Keratinocyte (primary cell): ENCODE measurements around the gene CDH12.

Experiments
- EZH2 ChIP-seq: IDR thresholded peaks from one replicate; pipeline ENCODE4 v1.6.1; 2012; ENCODE audit warnings: inconsistent platforms, mild to moderate bottlenecking, low read length, moderate library complexity
- TF ChIP-seq, protein P1 (sequence below), 3 experiments: IDR thresholded peaks in 1 of 3; conservative IDR thresholded peaks in 1 of 3; optimal IDR thresholded peaks in 1 of 3; 2 replicates in 2 of 3; 3 replicates in 1 of 3; pipeline versions ENCODE3 to v1.5.1; 2011; ENCODE audit warnings: low read length in 3 of 3, mild to moderate bottlenecking in 3 of 3, moderate library complexity in 2 of 3, control low read depth in 1 of 3, inconsistent platforms in 1 of 3; ENCODE audit not compliant: insufficient read depth in 2 of 3; ENCODE audit errors: extremely low read depth in 1 of 3

DNA sequence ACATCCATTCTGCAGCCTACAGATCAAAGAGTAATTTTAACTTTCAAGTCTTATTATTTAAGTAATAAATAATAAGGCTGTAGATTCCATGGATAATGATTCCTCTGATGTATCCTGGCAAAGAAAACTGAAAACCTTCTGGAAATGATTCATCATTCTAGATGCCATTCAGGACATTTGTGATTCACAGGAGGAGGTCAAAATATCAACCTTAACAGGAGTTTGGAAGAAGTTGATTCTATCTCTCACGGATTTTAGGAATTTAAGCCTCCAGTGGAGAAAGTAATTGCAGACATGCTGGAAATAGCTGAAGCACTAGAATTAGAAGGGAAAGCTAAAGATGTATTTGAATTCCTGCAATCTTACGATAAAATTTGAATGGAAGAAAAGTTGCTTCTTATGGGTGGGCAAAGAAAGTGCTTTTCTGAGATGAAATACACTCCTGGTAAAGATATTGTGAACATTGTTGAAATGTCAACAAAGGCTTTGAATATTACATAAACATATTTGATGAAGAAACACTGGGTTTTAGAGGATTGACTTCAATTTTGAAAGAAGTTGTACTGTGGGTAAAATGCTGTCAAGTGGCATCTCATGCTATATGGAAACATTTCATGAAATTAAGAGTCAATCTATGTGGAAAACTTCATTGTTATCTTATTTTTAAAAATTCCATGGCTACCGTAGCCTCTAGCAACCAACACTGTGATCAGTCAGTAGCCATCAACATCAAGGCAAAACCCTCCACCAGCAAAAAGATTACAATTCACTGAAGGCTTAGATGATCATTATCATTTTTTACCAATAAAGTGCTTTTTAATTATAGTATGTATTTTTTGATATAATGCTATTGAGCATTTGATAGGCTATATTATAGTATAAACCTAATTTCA, 1141.0 kb downstream of the CDH12 start:
- TF ChIP-seq EZH2, result no peak
- TF ChIP-seq, protein P1, sequence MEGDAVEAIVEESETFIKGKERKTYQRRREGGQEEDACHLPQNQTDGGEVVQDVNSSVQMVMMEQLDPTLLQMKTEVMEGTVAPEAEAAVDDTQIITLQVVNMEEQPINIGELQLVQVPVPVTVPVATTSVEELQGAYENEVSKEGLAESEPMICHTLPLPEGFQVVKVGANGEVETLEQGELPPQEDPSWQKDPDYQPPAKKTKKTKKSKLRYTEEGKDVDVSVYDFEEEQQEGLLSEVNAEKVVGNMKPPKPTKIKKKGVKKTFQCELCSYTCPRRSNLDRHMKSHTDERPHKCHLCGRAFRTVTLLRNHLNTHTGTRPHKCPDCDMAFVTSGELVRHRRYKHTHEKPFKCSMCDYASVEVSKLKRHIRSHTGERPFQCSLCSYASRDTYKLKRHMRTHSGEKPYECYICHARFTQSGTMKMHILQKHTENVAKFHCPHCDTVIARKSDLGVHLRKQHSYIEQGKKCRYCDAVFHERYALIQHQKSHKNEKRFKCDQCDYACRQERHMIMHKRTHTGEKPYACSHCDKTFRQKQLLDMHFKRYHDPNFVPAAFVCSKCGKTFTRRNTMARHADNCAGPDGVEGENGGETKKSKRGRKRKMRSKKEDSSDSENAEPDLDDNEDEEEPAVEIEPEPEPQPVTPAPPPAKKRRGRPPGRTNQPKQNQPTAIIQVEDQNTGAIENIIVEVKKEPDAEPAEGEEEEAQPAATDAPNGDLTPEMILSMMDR (optimal IDR thresholded peaks at IDR 0.05 in 1 of 3, IDR thresholded peaks at IDR 0.05 in 1 of 3, conservative IDR thresholded peaks at IDR 0.05 in 1 of 3; ENCODE audit: extremely low read depth in 1 of 3, insufficient read depth in 2 of 3, low read length in 3 of 3), result no peak
